ENCODE data around the gene CATSPERB. TPM values are rescaled to one million over a fixed set of nuclear protein-coding genes. Genes with fewer than 3 reads are reported as not detected.

CATSPERB gene
- total RNA-seq, 4 donors from 2014 or later, result 1.8 to 12.1 (median 3.4) TPM

- no peaks in the 10 kb centered on the region for H3K27me3 ChIP-seq
- no peak for DNase-seq
- peaks cover 26% of the 10 kb centered on the region in 2 donors for H3K4me1 ChIP-seq
- H3K27ac ChIP-seq, result no peak overlapping the region
- 62 to 66% methylated on average over 4 of the region's 4 CpGs for WGBS, 2 donors
- no peaks in the 10 kb centered on the region for H3K9me3 ChIP-seq
- no peaks in the 10 kb centered on the region for H3K36me3 ChIP-seq
- H3K4me3 ChIP-seq (replicated peaks in 1 of 3), result no peak overlapping the region
- intact Hi-C loops (cut with DNase I), result no loop called here
- TF ChIP-seq CTCF (IDR thresholded peaks at IDR 0.05), result no peak
Measured at GRCh38 chr14:91753501-91754128, 21.7 kb upstream of the CATSPERB start.

GRCh38 chr14:91752961-91753360 lies 21.1 kb upstream of the CATSPERB start:
- Histone ChIP-seq H3K4me3 (replicated peaks in 1 of 3) (no peak overlapping the region), H3K27me3 (no peaks in the 10 kb centered on the region), H3K36me3 (no peaks in the 10 kb centered on the region), H3K27ac (no peak overlapping the region), H3K9me3 (no peaks in the 10 kb centered on the region), H3K4me1 (peaks cover 26% of the 10 kb centered on the region in 2 donors)
- TF ChIP-seq POLR2A (IDR thresholded peaks at IDR 0.05) (no peak), CTCF (IDR thresholded peaks at IDR 0.05) (no peak)
- 25 to 31% methylated on average over 1 of the region's 1 CpG for WGBS, 2 donors
- intact Hi-C loops (cut with DNase I), result no loop called here
- DNase-seq, result peak; percentile 19 to 28

GRCh38 chr14:91751719-91752118 lies 19.8 kb upstream of the CATSPERB start:
- 92 to 98% methylated on average over 2 of the region's 2 CpGs for WGBS, 2 donors
- no peak for DNase-seq
- H3K9me3 ChIP-seq, result no peaks in the 10 kb centered on the region
- no peaks in the 10 kb centered on the region for H3K36me3 ChIP-seq
- H3K27me3 ChIP-seq, result no peaks in the 10 kb centered on the region
- intact Hi-C loops (cut with DNase I), result no loop called here
- TF ChIP-seq CTCF (IDR thresholded peaks at IDR 0.05) (no peak), POLR2A (IDR thresholded peaks at IDR 0.05) (no peak)
- no peak overlapping the region for H3K27ac ChIP-seq
- H3K4me1 ChIP-seq, result peaks cover 26% of the 10 kb centered on the region in 2 donors
- H3K4me3 ChIP-seq (replicated peaks in 1 of 3), result no peak overlapping the region

- no peak overlapping the region for H3K4me3 ChIP-seq (replicated peaks in 1 of 3)
- no peak overlapping the region for H3K27ac ChIP-seq
- H3K9me3 ChIP-seq, result no peaks in the 10 kb centered on the region
- no peaks in the 10 kb centered on the region for H3K27me3 ChIP-seq
- peaks cover 24 to 26% of the 10 kb centered on the region in 2 donors for H3K4me1 ChIP-seq
- no peaks in the 10 kb centered on the region for H3K36me3 ChIP-seq
- no peak for TF ChIP-seq POLR2A (IDR thresholded peaks at IDR 0.05)
- TF ChIP-seq CTCF (IDR thresholded peaks at IDR 0.05), result no peak
- intact Hi-C loops (cut with DNase I), result no loop called here
- no peak for DNase-seq
- 93 to 96% methylated on average over 3 of the region's 3 CpGs for WGBS, 2 donors
Measured at GRCh38 chr14:91750634-91751198, 18.8 kb upstream of the CATSPERB start.

GRCh38 chr14:91749868-91750267 lies 18.0 kb upstream of the CATSPERB start:
- 80 to 91% methylated on average over 2 of the region's 2 CpGs for WGBS, 2 donors
- no peak for DNase-seq
- H3K4me3 ChIP-seq (replicated peaks in 1 of 3), result no peak overlapping the region

More at GRCh38 chr14:91749868-91750267, 18.0 kb upstream of the CATSPERB start:
- Histone ChIP-seq H3K27ac (no peak overlapping the region), H3K36me3 (no peaks in the 10 kb centered on the region), H3K4me1 (peaks cover 16 to 26% of the 10 kb centered on the region in 2 donors), H3K27me3 (no peaks in the 10 kb centered on the region), H3K9me3 (no peaks in the 10 kb centered on the region)
- TF ChIP-seq CTCF (IDR thresholded peaks at IDR 0.05) (no peak), POLR2A (IDR thresholded peaks at IDR 0.05) (no peak)
- intact Hi-C loops (cut with DNase I), result no loop called here

All from thyroid gland (tissue), 4 donors.